ENCODE data around the gene RIIAD1. TPM values are rescaled to one million over a fixed set of nuclear protein-coding genes. Genes with fewer than 3 reads are reported as not detected.
"Not testable (repeated sequence)": the region's sequence is repeated elsewhere in the genome, so short reads cannot be mapped to it uniquely, and the experiment has no call there.

The RIIAD1 gene
- polyA plus RNA-seq, 3 donors from 2014 or later, result not detected

DNA sequence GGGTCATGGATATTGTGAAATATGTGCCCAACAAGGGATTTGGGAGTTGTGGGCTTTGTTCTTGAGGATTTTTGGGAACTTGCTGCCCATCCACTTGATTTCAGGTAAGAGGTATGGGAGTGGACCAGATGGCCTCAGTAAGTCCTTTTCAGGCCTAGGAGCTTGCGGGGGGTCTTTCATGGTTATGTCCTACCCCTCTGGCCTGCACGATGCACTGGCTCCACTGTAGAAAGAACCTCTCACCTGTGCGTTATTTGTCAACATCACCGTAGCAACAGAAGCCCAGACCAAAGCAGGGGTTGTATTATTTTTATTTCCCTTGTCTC, 8.6 kb downstream of the RIIAD1 start:
- H3K36me3 Mint-ChIP-seq, result no peaks in the 10 kb centered on the region
- no peak for DNase-seq
- no peaks in the 10 kb centered on the region for H3K4me1 Mint-ChIP-seq
- no peak overlapping the region for H3K27ac Mint-ChIP-seq
- H3K9me3 Mint-ChIP-seq, result no peaks in the 10 kb centered on the region
- no peak overlapping the region for H3K4me3 Mint-ChIP-seq
- peaks cover 3 to 12% (median 3%) of the 10 kb centered on the region in 3 donors for H3K27me3 Mint-ChIP-seq (ENCODE audit: low read depth in 3 of 3)

- Mint-ChIP-seq H3K4me3 (no peak overlapping the region), H3K27ac (no peak overlapping the region), H3K27me3 (ENCODE audit: low read depth in 3 of 3) (peaks cover 0 to 3% (median 2%) of the 10 kb centered on the region in 3 donors), H3K36me3 (peaks cover 0 to 5% (median 0%) of the 10 kb centered on the region in 3 donors), H3K9me3 (peaks cover 0 to 7% (median 0%) of the 10 kb centered on the region in 6 donors), H3K4me1 (no peaks in the 10 kb centered on the region)
- no peak for DNase-seq
These were observed 11.8 kb downstream of the RIIAD1 start for GRCh38 chr1:151733126-151733525.

GRCh38 chr1:151733995-151734394, 12.7 kb downstream of the RIIAD1 start:
- not testable (repeated sequence) for H3K4me3 Mint-ChIP-seq; H3K36me3 Mint-ChIP-seq; DNase-seq; H3K27me3 Mint-ChIP-seq (ENCODE audit: low read depth in 3 of 3); H3K4me1 Mint-ChIP-seq; H3K27ac Mint-ChIP-seq
- peaks cover 0 to 10% (median under 1%) of the 10 kb centered on the region in 6 donors for H3K9me3 Mint-ChIP-seq

DNA sequence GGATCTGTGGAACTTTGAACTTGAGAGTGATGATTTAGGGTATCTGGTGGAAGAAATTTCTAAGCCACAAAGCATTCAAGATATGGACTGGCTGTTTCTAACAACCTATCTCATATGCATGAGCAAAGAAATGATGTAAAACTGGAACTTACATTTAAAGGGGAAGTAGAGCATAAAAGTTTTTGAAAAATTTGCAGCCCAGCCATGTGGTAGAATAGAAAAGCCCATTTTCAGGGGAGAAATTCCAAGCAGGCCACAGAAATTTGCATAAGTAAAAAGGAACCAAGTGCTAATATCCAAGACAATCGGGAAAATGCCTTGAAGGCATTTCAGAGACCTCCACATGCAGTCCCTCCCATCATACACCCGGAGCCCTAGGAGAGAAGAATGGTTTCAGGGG, 15.7 kb downstream of the RIIAD1 start:
- Mint-ChIP-seq H3K27ac (no peak overlapping the region), H3K4me1 (no peaks in the 10 kb centered on the region), H3K27me3 (ENCODE audit: low read depth in 3 of 3) (peaks cover 0 to 2% (median 1%) of the 10 kb centered on the region in 3 donors), H3K4me3 (no peak overlapping the region), H3K9me3 (peaks cover 0 to 10% (median under 1%) of the 10 kb centered on the region in 6 donors), H3K36me3 (peaks cover 0 to 5% (median 0%) of the 10 kb centered on the region in 3 donors)
- DNase-seq, result no peak

DNA sequence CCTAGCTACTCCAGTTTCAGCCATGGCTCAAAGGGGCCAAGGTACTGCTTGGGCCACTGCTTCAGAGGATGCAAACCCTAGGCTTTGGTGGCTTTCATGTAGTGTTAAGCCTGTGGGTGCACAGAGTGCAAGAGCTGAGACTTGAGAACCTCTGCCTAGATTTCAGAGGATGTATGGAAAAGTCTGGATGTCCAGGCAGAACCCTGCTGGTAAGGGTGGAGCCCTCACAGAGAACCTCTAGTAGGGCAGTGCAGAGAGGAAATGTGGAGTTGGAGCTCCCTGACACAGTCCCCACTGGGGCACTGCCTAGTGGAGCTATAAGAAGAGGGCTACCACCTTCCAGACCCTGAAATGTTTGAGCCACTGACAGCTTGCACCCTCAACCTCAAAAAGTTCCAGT, 16.2 kb downstream of the RIIAD1 start:
- Mint-ChIP-seq H3K4me3 (no peak overlapping the region), H3K36me3 (peaks cover 0 to 5% (median 0%) of the 10 kb centered on the region in 3 donors), H3K4me1 (no peaks in the 10 kb centered on the region)

DNA sequence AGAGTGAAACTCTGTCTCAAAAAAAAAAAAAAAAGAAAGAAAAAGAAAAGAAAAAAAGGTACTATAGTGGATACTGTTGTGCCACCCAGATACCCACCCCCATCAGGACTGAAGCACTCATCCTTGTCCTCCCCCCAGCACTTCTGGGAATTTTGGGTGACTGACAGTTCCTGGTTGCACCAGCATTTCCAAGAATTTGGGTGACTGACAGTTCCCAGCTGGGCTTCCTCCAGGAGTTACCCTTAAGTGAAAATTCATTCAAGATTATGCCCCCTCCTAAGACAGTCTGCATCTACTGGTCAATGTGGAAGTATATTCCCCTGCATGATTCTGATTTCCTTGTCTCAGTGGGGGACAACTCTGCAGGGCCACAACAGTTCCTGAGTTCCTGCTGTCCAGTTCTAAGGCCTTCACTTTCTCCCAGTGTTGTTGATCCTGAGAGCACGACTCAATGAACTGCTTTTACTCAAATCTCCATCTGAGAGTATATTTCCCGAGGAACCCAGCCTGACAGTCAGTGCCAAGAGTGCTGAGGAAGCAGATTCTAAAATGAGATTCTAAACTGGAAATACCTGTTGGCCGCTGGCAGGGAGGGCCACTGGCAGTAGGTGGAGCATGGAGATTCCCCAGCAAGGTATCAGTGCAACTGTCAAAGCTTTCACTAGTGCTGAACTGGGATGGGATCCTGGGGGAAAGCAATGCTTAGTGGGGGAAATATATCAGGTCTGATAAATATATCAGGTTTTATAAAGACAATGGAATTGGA, 18.5 kb downstream of the RIIAD1 start:
- Mint-ChIP-seq H3K9me3 (peaks cover 0 to 10% (median under 1%) of the 10 kb centered on the region in 6 donors), H3K4me1 (no peaks in the 10 kb centered on the region), H3K27ac (no peak overlapping the region), H3K27me3 (ENCODE audit: low read depth in 3 of 3) (peaks cover 0 to 2% (median 1%) of the 10 kb centered on the region in 3 donors), H3K4me3 (no peak overlapping the region), H3K36me3 (peaks cover 0 to 5% (median 0%) of the 10 kb centered on the region in 3 donors)
- DNase-seq, result no peak

More for the DNA sequence above, 16.2 kb downstream of the RIIAD1 start:
- DNase-seq, result no peak
- H3K27ac Mint-ChIP-seq, result no peak overlapping the region
- H3K9me3 Mint-ChIP-seq, result peaks cover 0 to 10% (median under 1%) of the 10 kb centered on the region in 6 donors
- H3K27me3 Mint-ChIP-seq (ENCODE audit: low read depth in 3 of 3), result peaks cover 0 to 2% (median 1%) of the 10 kb centered on the region in 3 donors

DNA sequence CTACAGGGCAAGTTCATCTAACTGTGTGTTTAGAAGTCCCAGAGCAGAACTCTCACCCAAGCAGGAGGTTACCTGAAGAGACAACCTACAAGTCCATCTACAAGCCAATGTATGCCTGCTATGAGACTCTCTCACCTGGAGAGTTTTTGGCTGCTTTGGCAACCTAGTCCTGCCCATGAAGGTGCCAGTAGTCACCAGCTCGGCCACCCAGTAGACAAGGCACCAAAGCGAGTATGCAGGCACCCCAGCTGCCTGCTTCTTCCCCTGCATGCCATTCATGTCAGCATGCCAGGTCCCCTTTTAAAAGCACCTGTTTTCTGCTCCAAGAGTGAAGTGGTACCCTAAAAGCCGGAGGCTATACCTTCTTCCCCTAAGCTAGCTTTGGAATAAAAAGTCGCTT, 20.2 kb downstream of the RIIAD1 start:
- Mint-ChIP-seq H3K4me3 (no peak overlapping the region), H3K36me3 (peaks cover 0 to 5% (median 0%) of the 10 kb centered on the region in 3 donors), H3K4me1 (no peaks in the 10 kb centered on the region), H3K27ac (no peak overlapping the region), H3K27me3 (ENCODE audit: low read depth in 3 of 3) (peaks cover 1 to 6% (median 3%) of the 10 kb centered on the region in 3 donors), H3K9me3 (peaks cover 0 to 10% (median under 1%) of the 10 kb centered on the region in 6 donors)
- DNase-seq, result no peak

DNA sequence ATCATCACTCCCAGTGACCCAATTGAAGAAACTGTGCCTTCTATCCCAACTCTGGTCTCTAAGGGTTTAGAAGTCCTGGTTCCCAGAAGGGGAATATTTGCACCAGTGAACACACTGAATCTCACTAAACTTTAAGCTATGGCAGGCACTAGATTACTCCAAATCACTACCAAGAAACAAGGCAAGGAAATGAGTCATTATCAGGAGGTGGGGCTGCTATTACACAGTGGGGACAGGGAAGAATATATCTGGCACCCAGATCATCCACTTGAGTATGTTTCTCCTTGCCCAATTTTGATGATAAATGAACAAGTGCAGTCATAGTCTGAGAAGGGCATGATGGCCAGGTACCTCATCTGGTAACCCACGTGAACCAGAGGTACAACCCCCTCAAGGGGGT, 35.0 kb downstream of the RIIAD1 start:
- no peak for DNase-seq
- Mint-ChIP-seq H3K36me3 (peaks cover 9 to 31% (median 20%) of the 10 kb centered on the region in 3 donors), H3K9me3 (no peaks in the 10 kb centered on the region), H3K4me1 (peaks cover 27 to 32% of the 10 kb centered on the region in 2 donors), H3K27ac (peak overlapping the region in 5 of 6 donors; percentile 12 to 77 (median 33)), H3K4me3 (peak overlapping the region in 2 of 5 donors; percentile 11 to 49), H3K27me3 (ENCODE audit: low read depth in 3 of 3) (peaks cover 0 to 4% (median 2%) of the 10 kb centered on the region in 3 donors)

DNA sequence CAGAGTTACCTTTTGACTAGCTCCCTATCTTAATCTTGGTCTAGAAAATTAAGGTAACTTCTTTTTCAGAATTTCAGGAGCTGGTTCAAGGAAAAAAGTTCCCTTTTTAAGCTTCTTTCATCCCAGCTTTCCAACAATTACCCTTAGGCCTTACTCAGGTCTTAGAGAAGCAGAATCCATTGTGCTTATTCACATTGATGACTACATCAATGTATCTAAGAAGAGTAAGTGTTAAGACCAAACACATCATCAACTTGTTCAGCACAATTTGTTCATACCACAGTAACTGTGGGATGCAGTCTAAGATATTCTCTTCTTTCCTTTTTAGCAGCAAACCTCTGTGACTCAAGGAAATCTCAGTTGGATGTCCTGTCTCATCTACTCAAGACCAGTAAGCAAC, 37.9 kb downstream of the RIIAD1 start:
- H3K36me3 Mint-ChIP-seq, result peaks cover 12 to 22% (median 20%) of the 10 kb centered on the region in 3 donors
- H3K27me3 Mint-ChIP-seq (ENCODE audit: low read depth in 3 of 3), result peaks cover 0 to 6% (median 0%) of the 10 kb centered on the region in 3 donors
- H3K9me3 Mint-ChIP-seq, result no peaks in the 10 kb centered on the region
- peaks cover 43 to 57% of the 10 kb centered on the region in 2 donors for H3K4me1 Mint-ChIP-seq
- H3K27ac Mint-ChIP-seq, result no peak overlapping the region
- H3K4me3 Mint-ChIP-seq, result no peak overlapping the region
- no peak for DNase-seq

GRCh38 chr1:151760597-151761385, 39.5 kb downstream of the RIIAD1 start:
- Mint-ChIP-seq H3K4me3 (peak overlapping the region; percentile 10 to 47 (median 38)), H3K27me3 (ENCODE audit: low read depth in 3 of 3) (peaks cover 0 to 6% (median 0%) of the 10 kb centered on the region in 3 donors), H3K36me3 (peaks cover 12 to 22% (median 16%) of the 10 kb centered on the region in 3 donors), H3K27ac (peak overlapping the region in 4 of 6 donors; percentile 57 to 75 (median 68)), H3K9me3 (no peaks in the 10 kb centered on the region), H3K4me1 (peaks cover 39 to 53% of the 10 kb centered on the region in 2 donors)
- no peak for DNase-seq

- DNase-seq, result peak; percentile 78 to 80 (median 78)
- H3K9me3 Mint-ChIP-seq, result no peaks in the 10 kb centered on the region
- peaks cover 12 to 17% (median 16%) of the 10 kb centered on the region in 3 donors for H3K36me3 Mint-ChIP-seq
- H3K27me3 Mint-ChIP-seq (ENCODE audit: low read depth in 3 of 3), result peaks cover 0 to 6% (median 0%) of the 10 kb centered on the region in 3 donors
- peak within 1 kb of the TSS; percentile 84 to 98 (median 98) for H3K27ac Mint-ChIP-seq
- peaks cover 22 to 38% of the 10 kb centered on the region in 2 donors for H3K4me1 Mint-ChIP-seq
- H3K4me3 Mint-ChIP-seq, result peak within 1 kb of the TSS; percentile 91 to 97 (median 94)
These were observed 41.9 kb downstream of the RIIAD1 start, which contains the start of gene MRPL9 for GRCh38 chr1:151762941-151763921. MRPL9 (minus strand) TSS chr1:151763496; CDS start chr1:151763479, 17 bp downstream.

GRCh38 chr1:151763990-151764389, 42.7 kb downstream of the RIIAD1 start:
- no peaks in the 10 kb centered on the region for H3K9me3 Mint-ChIP-seq
- no peak for DNase-seq
- H3K27me3 Mint-ChIP-seq (ENCODE audit: low read depth in 3 of 3), result peaks cover 0 to 6% (median 0%) of the 10 kb centered on the region in 3 donors
- H3K4me1 Mint-ChIP-seq, result peaks cover 22 to 38% of the 10 kb centered on the region in 2 donors
- H3K27ac Mint-ChIP-seq, result peak overlapping the region; percentile 84 to 98 (median 98)
- H3K4me3 Mint-ChIP-seq, result peak overlapping the region; percentile 91 to 97 (median 94)
- peaks cover 12 to 17% (median 16%) of the 10 kb centered on the region in 3 donors for H3K36me3 Mint-ChIP-seq
